Peyer's patch (tissue), 4 donors: ENCODE results near the gene SETD1B.

Source experiments
- POLR2A ChIP-seq, 2 donors: fragments of 450-650 bp; IDR thresholded peaks; one replicate each; pipeline ENCODE4 v1.5.1; 2017; ENCODE audit warnings: antibody characterized with exemption in 2 of 2, mild to moderate bottlenecking in 2 of 2, moderate library complexity in 2 of 2
- TF ChIP-seq, protein P1 (sequence below), 6 experiments: fragments of 450-650 bp in 4 of 6; fragments of 200-600 bp in 2 of 6; sonication (generic) in 1 of 6; IDR thresholded peaks; one replicate each; pipeline ENCODE4 v1.5.1; 2017 to 2019; ENCODE audit warnings: antibody characterized with exemption in 6 of 6, mild to moderate bottlenecking in 3 of 6, moderate library complexity in 1 of 6

DNA sequence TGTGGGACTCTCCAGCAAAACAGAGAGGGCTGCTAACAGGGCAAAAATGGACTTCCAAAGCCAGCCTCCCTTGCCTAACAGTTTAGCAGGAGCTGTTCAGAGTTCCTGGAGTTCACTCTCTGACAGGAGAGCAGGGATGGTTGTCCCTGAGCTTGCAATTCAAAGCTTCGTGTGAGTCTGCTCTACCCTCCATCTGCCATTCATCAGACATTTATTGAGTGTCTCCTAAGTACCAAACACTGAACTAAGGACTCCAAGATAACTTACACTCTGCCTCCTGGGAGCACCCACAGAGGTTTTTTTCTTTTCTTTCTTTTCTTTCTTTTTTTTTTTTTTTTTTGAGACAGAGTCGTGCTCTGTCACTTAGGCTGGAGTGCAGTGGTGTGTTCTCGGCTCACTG is 39.0 kb upstream of the SETD1B start:
- TF ChIP-seq, protein P1, sequence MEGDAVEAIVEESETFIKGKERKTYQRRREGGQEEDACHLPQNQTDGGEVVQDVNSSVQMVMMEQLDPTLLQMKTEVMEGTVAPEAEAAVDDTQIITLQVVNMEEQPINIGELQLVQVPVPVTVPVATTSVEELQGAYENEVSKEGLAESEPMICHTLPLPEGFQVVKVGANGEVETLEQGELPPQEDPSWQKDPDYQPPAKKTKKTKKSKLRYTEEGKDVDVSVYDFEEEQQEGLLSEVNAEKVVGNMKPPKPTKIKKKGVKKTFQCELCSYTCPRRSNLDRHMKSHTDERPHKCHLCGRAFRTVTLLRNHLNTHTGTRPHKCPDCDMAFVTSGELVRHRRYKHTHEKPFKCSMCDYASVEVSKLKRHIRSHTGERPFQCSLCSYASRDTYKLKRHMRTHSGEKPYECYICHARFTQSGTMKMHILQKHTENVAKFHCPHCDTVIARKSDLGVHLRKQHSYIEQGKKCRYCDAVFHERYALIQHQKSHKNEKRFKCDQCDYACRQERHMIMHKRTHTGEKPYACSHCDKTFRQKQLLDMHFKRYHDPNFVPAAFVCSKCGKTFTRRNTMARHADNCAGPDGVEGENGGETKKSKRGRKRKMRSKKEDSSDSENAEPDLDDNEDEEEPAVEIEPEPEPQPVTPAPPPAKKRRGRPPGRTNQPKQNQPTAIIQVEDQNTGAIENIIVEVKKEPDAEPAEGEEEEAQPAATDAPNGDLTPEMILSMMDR (IDR thresholded peaks at IDR 0.05), result no peak
- no peak for TF ChIP-seq POLR2A (IDR thresholded peaks at IDR 0.05)
